ENCODE measurements around the gene SLC2A4.

DNA sequence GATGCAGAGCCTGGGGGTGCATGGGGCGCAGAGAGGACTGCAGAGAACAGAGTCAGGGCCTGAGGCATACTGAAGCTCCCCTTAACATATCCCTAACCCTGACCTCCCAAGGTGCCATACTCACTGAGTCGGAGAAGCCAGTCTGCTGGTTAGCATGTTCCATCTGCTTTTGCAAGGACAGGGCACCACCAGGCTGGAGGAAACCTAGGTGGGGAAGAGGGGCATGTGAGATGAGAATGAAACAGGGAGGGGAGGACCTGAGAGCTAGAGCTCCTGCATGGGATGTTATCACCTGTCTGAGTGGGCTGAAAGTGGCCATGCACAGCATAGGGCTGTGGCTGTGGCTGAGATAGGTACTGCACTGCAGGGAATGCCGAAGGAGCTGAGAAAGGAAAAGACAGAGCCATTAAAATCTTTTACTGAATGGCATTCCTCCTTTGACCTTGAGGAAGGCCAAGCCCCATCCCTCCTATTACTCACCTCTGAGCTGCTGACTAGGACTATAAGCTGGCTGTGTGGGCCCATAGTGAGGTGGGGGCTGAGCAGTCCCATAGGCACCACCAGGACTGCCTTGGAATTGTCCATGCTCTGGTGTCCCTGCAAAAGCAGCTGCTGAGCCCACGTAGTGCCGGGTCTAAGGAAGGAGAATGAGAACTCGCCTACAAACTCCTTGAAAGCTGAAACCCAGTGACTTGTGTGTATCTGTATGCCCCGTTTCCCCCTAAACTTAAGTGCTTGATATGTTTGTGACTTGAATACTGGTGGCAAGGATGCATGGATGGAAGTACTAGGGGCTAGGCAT is 31.8 kb downstream of the SLC2A4 start:
- TF ChIP-seq, protein P1, sequence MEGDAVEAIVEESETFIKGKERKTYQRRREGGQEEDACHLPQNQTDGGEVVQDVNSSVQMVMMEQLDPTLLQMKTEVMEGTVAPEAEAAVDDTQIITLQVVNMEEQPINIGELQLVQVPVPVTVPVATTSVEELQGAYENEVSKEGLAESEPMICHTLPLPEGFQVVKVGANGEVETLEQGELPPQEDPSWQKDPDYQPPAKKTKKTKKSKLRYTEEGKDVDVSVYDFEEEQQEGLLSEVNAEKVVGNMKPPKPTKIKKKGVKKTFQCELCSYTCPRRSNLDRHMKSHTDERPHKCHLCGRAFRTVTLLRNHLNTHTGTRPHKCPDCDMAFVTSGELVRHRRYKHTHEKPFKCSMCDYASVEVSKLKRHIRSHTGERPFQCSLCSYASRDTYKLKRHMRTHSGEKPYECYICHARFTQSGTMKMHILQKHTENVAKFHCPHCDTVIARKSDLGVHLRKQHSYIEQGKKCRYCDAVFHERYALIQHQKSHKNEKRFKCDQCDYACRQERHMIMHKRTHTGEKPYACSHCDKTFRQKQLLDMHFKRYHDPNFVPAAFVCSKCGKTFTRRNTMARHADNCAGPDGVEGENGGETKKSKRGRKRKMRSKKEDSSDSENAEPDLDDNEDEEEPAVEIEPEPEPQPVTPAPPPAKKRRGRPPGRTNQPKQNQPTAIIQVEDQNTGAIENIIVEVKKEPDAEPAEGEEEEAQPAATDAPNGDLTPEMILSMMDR (conservative IDR thresholded peaks at IDR 0.05), result no peak; the same call in 1 of the 2 replicates
- no peak for TF ChIP-seq ZFX (IDR thresholded peaks at IDR 0.05)
